Kidney tubule cell (primary cell): Measurements from ENCODE around the gene TMEM229B.

ENCODE experiments used
- DNase-seq: peaks from one replicate; pipeline ENCODE4 v3.0.0-alpha.2; 2018; ENCODE audit warnings: low spot score

Gene TMEM229B

DNA sequence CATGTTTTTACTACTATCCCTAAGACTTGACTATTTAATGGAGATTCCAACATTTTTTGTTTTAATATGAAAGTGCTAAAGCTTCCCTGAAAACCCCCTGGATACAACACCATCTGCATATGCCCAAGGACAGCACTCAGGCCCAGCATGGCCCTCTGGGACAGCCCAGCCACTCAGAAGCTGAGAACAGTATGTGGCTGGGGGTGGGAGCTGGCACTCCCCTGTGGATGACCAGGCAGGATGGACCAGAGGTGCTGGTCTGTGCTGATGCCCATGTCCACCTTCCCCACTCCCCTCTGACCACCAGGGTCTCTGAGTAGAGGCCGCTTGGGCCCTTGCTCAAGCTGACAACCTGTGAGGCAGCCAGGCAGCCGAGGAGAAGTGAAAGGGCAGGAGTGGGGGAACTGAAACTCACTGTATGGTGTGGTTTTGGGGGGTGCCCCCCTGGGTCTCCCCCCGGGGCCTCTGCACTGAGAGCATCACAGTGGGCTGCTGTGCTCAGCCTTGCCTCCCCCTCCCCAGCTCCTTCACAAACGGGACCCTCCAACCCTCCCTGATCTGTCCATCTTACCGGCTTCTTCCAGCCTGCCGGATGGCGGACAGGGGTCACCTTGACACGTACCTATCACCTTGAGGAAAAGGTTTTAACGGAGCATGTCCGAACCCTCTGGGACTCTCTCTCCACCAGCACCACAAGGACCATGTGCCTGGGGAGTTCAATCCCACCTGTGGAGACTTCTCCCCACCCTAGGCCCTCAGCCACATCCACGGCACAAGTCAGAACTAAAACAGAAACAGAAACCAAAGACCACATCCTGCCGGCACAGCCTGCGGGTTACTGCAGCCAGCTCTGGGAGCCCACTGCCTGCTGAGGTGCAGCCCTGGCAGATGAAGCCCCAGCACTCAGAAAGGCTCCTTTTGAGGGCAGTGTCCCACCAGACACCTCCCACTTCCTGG is at the start of gene TMEM229B:
Gene TMEM229B (minus strand): TSS at position 785 of the 957 bp plus-strand sequence. CDS start 14,798 bp downstream, outside the sequence.
- DNase-seq: no peak

DNA sequence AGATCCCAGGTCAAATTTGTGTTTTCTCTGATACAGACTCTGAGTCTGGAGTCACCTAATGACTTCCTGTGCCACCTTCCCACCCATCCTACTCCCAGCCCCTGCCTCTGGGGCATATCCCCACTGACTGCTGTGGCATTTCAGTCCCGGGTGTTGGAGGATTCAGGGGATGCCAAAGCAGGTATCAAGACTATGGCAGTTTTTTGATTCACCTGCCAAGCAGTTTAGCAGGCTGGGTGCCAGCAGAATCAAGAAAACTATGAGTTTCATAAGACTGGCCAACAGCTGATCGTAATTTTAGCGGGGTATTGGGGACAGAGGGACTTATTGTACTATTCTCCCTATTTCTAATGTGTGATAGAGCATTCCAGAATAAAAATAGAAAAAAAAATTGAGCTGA is 49.2 kb upstream of the TMEM229B start:
- no peak for DNase-seq

GRCh38 chr14:67536087-67536486 is 47.6 kb upstream of the TMEM229B start:
- DNase-seq: no peak

DNA sequence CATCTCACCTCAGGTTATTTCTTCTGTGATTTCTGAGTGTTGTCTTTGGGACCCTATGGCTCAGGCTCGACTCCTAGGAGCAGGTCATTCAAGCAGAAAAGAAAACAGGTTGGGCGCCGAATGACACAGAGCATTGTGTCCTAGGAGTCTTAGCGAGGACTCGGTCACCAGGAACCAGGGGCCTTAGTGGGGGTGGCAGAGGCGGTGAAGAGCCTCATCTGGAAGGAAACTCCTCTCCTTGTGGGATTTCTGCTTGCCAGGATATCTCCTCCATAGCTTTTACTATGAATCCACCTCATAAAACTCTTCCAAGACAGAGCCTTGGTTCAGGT is 45.2 kb upstream of the TMEM229B start:
- DNase-seq: peak; percentile 80

DNA sequence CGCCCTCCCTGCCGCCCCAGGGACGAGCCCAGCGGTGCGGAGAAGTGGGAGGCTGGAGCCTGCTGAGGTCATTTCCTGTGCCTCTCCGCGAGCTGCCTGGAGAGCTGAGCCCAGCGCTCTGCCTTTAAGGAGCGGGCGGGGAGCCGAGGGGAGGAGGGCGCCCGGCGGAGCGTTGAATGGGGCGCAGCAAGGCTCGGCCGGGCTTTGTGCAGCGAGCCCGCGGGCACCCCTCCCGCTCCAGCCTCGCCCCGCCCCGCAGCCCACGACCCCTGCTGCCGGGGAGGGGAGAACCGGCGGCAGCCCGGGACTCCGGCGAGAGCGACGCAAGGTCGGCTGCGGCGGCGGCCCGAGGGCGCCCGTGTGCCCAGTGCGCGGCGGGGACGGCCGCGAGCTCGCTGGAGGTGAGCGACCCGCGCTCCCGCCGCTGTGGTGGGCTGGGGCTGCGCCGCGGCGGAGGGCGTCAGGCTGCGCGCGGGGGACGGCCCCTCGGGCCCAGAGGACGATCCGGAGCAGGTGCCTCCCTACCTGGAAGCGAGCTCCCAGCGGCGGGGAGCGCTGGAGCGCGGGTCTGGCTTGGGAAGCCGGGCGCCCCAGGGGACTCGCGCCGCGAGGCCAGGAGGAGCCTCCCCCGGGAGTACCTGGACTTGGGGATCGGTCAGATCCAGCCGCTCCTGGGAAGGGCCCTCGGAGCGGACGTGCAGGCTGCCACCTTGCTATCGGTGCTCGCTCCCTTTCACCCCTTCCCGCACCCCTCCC is 44.7 kb upstream of the TMEM229B start, which contains the start of gene PLEKHH1:
Gene PLEKHH1 (plus strand): TSS at position 293 of the 756 bp plus-strand sequence. CDS start 8,578 bp downstream, outside the sequence.
- DNase-seq: peak; percentile 91

DNA sequence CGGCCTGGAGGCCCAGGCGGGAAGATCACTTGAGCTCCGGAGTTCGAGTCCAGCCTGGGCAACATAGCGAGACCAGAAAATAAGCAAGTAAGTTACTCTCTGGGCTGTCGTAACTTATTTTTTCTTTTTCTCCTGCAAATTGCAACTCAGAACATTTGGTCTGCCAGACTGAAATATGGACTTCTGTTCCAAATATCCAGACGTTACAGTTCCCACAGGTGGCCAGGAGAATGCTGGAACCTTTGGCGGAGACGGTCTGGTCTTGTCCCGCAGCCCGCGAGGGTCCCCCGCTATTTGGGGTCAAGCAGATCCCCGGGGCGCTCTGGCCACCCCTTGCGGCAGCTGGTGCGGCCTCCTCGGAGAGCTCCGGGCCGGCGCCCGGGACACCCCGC is 44.1 kb upstream of the TMEM229B start:
- no peak for DNase-seq

DNA sequence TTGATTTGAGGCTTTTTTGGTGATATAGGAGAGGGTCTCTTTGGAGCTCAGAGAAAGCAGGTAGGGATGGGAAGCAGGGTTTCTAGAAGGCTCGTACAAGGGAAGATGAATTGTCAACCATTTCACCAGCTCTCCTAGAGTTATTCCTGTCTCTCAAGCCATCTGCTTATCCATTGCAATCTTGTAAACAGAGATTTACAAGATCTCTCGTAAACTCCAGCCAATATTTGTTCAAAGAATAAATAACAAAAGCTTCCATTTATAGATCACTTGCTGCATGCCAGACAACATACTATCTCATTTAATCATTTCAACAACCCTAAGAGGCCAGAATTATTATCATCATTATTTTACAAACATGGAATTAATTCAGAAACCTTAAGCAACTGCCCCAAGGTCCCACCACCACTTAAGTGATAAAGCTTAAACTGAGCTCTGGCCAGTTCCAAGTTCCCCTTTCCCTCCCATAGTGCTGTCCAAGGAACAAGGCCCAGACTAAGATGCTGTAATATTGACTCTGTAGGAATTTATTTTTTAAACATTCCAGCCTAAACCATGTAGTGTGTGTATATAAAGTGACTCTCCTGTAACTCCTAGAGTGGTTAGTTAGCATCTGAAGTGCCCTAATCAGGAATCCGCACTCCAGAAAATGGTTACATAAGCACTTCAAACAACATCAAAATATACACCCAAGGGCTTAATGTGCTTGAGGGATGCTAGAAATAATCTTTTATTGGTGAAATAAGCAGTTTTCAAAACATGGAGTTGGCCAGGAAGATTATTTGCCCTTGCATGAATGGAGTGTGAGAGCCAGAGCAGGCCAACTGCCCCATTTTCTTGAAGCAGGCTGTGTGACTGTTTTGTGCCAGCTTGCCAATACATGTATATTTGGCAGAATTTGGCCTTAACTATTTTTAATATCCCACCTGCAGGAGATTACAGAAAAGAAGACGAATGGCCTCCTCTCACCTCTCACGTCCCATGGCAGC is 41.7 kb upstream of the TMEM229B start:
- no peak for DNase-seq

- no peak for DNase-seq
Measured at GRCh38 chr14:67528276-67528675, 39.8 kb upstream of the TMEM229B start.

DNA sequence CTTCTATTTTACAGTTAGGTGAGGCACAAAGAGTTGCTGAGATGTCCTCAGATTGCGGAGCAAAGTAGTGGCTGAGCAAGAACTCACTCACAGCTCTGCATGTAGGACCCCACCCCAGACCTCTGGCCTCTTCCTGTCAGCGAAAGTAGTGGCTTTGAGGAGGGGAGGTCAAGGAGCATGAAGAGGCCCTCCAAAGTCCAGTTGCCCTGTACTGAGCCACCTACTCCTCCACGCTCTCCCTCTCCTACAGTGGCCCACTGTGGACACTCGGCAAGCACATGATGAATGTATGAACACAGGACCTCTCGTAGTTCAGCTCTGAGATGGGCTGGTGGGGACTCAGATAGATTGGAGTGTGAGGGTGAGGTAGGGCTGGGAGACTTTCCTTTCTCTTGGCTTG is 39.2 kb upstream of the TMEM229B start:
- no peak for DNase-seq

DNA sequence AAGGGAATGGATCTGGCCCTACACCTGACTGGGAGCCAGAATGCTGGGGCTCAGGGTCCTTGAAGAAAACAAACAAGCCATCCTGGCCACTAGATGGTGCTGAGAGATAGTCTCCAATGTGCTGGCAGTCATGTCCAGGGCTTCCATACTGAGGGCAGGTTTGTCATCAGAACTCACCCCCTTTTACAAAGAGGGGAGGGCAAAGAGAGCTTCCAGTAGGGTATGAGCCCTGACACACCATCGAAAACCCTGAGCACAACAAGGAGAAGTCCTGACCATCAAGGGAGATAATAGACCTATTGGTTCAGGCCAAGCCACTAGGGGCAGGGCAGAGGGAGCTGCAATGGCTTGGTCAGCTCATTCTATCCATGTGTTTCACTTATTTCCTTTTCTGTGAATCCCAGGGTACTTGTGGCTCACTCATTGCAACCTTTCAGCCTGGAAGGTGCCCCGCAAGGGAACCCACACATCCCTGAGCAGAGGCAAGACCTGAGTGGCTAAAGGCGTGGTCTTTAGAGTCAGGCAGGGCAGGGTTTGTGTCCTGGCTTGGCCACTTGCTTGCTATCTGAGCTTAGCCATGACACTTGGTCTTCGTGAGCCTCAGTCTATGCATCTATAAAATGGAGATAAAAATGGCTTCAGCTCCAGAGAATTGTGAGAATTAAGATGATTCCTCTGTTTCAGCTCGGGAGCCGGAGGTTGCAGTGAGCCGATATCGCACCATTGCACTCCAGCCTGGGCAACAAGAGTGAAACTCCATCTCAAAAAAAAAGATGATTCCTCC is 38.3 kb upstream of the TMEM229B start:
- DNase-seq: peak; percentile 62

GRCh38 chr14:67526181-67526580 is 37.7 kb upstream of the TMEM229B start:
- no peak for DNase-seq

- DNase-seq: no peak
Measured at GRCh38 chr14:67525389-67525788, 36.9 kb upstream of the TMEM229B start.

- peak; percentile 22 for DNase-seq
Measured at GRCh38 chr14:67524634-67524963, 36.1 kb upstream of the TMEM229B start.

GRCh38 chr14:67523764-67524633 is 35.5 kb upstream of the TMEM229B start:
- no peak for DNase-seq

DNA sequence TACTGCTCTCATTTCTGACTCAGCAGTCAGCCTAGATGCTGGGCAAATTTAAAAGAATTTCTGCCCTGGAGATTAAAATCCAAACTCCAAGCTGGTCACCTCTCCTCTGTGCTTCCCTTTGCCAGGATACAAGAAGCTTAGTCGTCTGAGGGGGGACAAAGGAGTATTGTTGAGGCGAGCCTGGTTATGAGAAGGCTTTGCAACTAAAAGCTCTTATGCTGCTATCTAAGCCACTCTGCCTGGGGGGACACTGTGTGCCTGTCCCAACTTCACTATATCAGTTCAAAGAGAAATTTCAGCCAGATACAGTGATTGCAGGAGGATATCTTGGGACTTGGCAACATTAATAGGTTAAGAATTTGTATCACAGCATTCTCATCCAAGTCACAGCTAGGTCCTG is 33.7 kb upstream of the TMEM229B start:
- DNase-seq: no peak

DNA sequence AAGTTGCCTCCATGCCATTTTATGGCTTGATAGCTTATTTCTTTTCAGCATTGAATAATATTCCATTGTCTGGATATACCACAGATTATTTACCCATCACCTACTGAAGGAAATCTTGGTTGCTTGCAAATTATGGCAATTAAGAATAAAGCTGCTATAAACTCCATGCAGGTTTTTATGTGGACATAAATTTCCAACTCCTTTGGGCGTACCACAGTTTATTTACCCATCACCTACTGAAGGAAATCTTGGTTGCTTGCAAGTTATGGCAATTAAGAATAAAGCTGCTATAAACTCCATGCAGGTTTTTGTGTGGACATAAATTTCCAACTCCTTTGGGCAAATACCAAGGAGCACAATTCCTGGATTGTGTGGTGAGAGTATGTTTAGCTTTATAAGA is 32.0 kb upstream of the TMEM229B start:
- DNase-seq: no peak

DNA sequence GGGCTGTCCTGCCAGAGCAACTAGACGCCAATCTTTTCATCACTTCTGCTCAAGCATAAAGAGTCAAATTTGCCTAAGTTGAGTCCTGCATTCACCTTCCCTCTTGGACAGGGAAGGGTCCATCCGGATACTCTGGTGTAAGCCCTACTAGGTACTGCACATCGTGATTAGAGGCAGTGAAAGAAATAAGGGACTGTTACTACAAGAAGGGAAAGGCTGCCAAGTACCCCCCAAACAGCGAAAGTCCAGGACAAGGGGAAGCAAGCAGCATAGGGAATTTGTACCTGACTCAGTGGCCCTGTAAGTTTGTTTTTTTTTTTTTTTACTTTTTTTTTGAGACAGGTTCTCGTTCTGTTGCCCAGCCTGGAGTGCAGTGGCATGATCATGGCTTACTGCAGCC is 30.9 kb upstream of the TMEM229B start:
- no peak for DNase-seq

- DNase-seq: peak; percentile 27
Measured at GRCh38 chr14:67517083-67517482, 28.6 kb upstream of the TMEM229B start.

DNA sequence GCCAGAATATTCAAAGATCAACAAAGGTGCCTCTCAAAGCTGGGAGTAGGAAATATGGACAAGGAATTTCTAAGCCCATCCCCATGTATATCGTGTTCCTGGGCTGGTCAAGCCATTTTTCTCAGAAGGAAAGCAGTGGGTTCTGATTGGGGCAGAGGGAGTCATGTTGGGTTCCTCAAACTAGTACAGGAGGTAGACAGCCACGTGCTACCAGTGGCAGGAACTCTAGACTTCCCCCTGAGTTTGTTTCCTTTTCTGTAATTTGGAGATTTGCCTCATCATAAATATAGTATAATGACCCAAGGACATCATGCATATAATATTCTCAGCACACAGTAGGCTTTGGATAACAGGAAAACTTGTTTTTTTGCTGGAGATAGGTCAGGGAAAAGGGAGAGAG is 28.2 kb upstream of the TMEM229B start:
- DNase-seq: no peak
